Measurements from ENCODE around the gene TCN1.
"Not testable (repeated sequence)": the region's sequence is repeated elsewhere in the genome, so short reads cannot be mapped to it uniquely, and the experiment has no call there.

TCN1 gene

GRCh38 chr11:59857439-59858434, 8.6 kb downstream of the TCN1 start:
- DNase-seq (ENCODE audit: low spot score): no peak

- no peak for DNase-seq (ENCODE audit: low spot score)
Observed at GRCh38 chr11:59854871-59855270, 11.4 kb downstream of the TCN1 start.

GRCh38 chr11:59851416-59851815, 14.9 kb downstream of the TCN1 start:
- DNase-seq (ENCODE audit: low spot score): not testable (repeated sequence)

- DNase-seq (ENCODE audit: low spot score): not testable (repeated sequence)
Observed at GRCh38 chr11:59849551-59849950, 16.7 kb downstream of the TCN1 start.

GRCh38 chr11:59849129-59849528, 17.2 kb downstream of the TCN1 start:
- no peak for DNase-seq (ENCODE audit: low spot score)

GRCh38 chr11:59848439-59848838, 17.8 kb downstream of the TCN1 start:
- DNase-seq (ENCODE audit: low spot score): not testable (repeated sequence)

- no peak for DNase-seq (ENCODE audit: low spot score)
Observed at GRCh38 chr11:59847626-59848025, 18.7 kb downstream of the TCN1 start.

- no peak for DNase-seq (ENCODE audit: low spot score)
Observed at GRCh38 chr11:59846556-59846955, 19.7 kb downstream of the TCN1 start.

- DNase-seq (ENCODE audit: low spot score): no peak
Observed at GRCh38 chr11:59845399-59845798, 20.9 kb downstream of the TCN1 start, which contains the start of gene CBLIF. Gene CBLIF, minus strand, starts transcription at chr11:59845499. Its CDS starts 46 bp downstream, at chr11:59845453.

- no peak for DNase-seq (ENCODE audit: low spot score)
Observed at GRCh38 chr11:59842316-59842715, 24.0 kb downstream of the TCN1 start.

GRCh38 chr11:59841514-59841913, 24.8 kb downstream of the TCN1 start:
- DNase-seq (ENCODE audit: low spot score): no peak

- DNase-seq (ENCODE audit: low spot score): no peak
Observed at GRCh38 chr11:59839615-59840014, 26.7 kb downstream of the TCN1 start.

GRCh38 chr11:59833602-59834001, 32.7 kb downstream of the TCN1 start:
- DNase-seq (ENCODE audit: low spot score): no peak

- no peak for DNase-seq (ENCODE audit: low spot score)
Observed at GRCh38 chr11:59829358-59829757, 36.9 kb downstream of the TCN1 start.

GRCh38 chr11:59822989-59823566, 43.2 kb downstream of the TCN1 start:
- DNase-seq (ENCODE audit: low spot score): no peak

- no peak for DNase-seq (ENCODE audit: low spot score)
Observed at GRCh38 chr11:59818572-59818971, 47.7 kb downstream of the TCN1 start.

- DNase-seq (ENCODE audit: low spot score): not testable (repeated sequence)
Observed at GRCh38 chr11:59816434-59816833, 49.9 kb downstream of the TCN1 start.

GRCh38 chr11:59815754-59816153, 50.5 kb downstream of the TCN1 start:
- no peak for DNase-seq (ENCODE audit: low spot score)

GRCh38 chr11:59814021-59814420, 52.3 kb downstream of the TCN1 start:
- no peak for DNase-seq (ENCODE audit: low spot score)

GRCh38 chr11:59813364-59813763, 52.9 kb downstream of the TCN1 start:
- DNase-seq (ENCODE audit: low spot score): no peak

- no peak for DNase-seq (ENCODE audit: low spot score)
Observed at GRCh38 chr11:59812220-59812619, 54.1 kb downstream of the TCN1 start.

- no peak for DNase-seq (ENCODE audit: low spot score)
Observed at GRCh38 chr11:59810911-59811259, 55.4 kb downstream of the TCN1 start.

- DNase-seq (ENCODE audit: low spot score): peak; percentile 91
Observed at GRCh38 chr11:59810189-59810910, 55.9 kb downstream of the TCN1 start, which contains the start of gene MRPL16. Gene MRPL16, minus strand, starts transcription at chr11:59810778. Its CDS starts 120 bp downstream, at chr11:59810658.
